Esophagus squamous epithelium (tissue), 4 donors: ENCODE data around the gene FEM1B.

ENCODE experiments used
- POLR2A ChIP-seq, 4 donors: fragments of 450-650 bp; IDR thresholded peaks; one replicate each; pipeline ENCODE4 v1.6.1; 2017; ENCODE audit warnings: antibody characterized with exemption in 4 of 4, mild to moderate bottlenecking in 4 of 4, moderate library complexity in 3 of 4
- TF ChIP-seq, protein P1 (sequence below), 6 experiments: fragments of 450-650 bp in 4 of 6; fragments of 200-600 bp in 2 of 6; sonication (generic) in 2 of 6; IDR thresholded peaks; one replicate each; pipeline ENCODE4 v1.5.1; 2016 to 2019; ENCODE audit warnings: antibody characterized with exemption in 6 of 6, mild to moderate bottlenecking in 4 of 6, moderate library complexity in 4 of 6

DNA sequence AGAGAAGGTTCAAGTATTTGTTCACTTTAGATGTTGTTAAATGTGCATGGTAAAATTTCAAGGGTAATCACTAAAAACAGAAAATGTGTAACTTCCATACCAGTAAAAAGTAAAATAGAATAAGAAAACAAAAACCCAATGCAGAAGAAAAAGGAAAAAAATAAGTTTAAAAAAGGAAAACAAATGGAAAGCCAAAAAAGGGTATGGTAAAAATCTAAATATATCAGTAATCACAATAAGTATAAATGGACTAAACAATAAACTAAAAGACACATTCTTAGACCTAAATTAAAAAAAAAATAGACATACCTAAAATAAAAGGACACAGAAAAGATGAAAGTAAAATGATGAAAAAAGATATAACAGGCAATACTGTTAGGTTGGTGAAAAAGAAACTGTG, 38.5 kb upstream of the FEM1B start:
- TF ChIP-seq, protein P1, sequence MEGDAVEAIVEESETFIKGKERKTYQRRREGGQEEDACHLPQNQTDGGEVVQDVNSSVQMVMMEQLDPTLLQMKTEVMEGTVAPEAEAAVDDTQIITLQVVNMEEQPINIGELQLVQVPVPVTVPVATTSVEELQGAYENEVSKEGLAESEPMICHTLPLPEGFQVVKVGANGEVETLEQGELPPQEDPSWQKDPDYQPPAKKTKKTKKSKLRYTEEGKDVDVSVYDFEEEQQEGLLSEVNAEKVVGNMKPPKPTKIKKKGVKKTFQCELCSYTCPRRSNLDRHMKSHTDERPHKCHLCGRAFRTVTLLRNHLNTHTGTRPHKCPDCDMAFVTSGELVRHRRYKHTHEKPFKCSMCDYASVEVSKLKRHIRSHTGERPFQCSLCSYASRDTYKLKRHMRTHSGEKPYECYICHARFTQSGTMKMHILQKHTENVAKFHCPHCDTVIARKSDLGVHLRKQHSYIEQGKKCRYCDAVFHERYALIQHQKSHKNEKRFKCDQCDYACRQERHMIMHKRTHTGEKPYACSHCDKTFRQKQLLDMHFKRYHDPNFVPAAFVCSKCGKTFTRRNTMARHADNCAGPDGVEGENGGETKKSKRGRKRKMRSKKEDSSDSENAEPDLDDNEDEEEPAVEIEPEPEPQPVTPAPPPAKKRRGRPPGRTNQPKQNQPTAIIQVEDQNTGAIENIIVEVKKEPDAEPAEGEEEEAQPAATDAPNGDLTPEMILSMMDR (IDR thresholded peaks at IDR 0.05), result no peak
- TF ChIP-seq POLR2A (IDR thresholded peaks at IDR 0.05), result no peak
